ENCODE data around the gene RTEL1.
"Not testable (repeated sequence)": the region's sequence is repeated elsewhere in the genome, so short reads cannot be mapped to it uniquely, and the experiment has no call there.

The RTEL1 gene, protein sequence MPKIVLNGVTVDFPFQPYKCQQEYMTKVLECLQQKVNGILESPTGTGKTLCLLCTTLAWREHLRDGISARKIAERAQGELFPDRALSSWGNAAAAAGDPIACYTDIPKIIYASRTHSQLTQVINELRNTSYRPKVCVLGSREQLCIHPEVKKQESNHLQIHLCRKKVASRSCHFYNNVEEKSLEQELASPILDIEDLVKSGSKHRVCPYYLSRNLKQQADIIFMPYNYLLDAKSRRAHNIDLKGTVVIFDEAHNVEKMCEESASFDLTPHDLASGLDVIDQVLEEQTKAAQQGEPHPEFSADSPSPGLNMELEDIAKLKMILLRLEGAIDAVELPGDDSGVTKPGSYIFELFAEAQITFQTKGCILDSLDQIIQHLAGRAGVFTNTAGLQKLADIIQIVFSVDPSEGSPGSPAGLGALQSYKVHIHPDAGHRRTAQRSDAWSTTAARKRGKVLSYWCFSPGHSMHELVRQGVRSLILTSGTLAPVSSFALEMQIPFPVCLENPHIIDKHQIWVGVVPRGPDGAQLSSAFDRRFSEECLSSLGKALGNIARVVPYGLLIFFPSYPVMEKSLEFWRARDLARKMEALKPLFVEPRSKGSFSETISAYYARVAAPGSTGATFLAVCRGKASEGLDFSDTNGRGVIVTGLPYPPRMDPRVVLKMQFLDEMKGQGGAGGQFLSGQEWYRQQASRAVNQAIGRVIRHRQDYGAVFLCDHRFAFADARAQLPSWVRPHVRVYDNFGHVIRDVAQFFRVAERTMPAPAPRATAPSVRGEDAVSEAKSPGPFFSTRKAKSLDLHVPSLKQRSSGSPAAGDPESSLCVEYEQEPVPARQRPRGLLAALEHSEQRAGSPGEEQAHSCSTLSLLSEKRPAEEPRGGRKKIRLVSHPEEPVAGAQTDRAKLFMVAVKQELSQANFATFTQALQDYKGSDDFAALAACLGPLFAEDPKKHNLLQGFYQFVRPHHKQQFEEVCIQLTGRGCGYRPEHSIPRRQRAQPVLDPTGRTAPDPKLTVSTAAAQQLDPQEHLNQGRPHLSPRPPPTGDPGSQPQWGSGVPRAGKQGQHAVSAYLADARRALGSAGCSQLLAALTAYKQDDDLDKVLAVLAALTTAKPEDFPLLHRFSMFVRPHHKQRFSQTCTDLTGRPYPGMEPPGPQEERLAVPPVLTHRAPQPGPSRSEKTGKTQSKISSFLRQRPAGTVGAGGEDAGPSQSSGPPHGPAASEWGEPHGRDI (N-terminal part only)

DNA sequence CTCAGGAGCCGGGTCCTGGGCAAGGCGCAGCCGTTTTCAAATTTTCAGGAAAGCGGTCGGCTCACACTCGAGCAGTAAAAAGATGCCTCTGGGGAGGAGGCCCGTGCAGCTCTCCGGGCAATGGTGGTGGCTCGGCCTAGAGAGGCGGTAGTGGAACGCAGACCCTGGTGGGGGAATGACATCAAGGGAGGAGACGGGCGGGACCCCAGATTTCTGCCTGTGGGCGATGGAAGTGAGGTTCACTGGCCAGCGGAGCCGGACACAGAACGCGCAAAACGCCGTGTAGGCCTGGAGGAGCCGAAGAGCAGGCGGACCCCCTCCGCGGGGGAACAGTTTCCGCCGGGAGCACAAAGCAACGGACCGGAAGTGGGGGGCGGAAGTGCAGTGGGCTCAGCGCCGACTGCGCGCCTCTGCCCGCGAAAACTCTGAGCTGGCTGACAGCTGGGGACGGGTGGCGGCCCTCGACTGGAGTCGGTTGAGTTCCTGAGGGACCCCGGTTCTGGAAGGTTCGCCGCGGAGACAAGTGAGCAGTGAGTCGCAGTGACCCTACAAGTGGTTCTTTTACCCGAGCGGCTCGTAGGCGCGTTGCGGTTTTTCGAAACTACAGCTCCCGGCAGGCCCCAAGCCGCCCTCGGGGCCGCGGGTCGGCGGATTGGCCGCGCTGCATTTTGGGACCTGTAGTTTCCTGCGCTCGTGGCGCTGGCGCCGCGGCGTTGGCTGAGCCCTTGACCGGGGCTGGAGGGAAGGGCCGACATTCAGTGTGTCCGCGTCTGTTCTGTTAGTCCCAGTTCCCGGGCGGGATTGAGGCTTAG is at the start of gene RTEL1:
Gene RTEL1 (plus strand): TSS at position 376 of the 812 bp plus-strand sequence. CDS start 1,091 bp downstream, outside the sequence.
- H3K27ac ChIP-seq = peak within 1 kb of the TSS; percentile 83
- TF ChIP-seq, protein P1, sequence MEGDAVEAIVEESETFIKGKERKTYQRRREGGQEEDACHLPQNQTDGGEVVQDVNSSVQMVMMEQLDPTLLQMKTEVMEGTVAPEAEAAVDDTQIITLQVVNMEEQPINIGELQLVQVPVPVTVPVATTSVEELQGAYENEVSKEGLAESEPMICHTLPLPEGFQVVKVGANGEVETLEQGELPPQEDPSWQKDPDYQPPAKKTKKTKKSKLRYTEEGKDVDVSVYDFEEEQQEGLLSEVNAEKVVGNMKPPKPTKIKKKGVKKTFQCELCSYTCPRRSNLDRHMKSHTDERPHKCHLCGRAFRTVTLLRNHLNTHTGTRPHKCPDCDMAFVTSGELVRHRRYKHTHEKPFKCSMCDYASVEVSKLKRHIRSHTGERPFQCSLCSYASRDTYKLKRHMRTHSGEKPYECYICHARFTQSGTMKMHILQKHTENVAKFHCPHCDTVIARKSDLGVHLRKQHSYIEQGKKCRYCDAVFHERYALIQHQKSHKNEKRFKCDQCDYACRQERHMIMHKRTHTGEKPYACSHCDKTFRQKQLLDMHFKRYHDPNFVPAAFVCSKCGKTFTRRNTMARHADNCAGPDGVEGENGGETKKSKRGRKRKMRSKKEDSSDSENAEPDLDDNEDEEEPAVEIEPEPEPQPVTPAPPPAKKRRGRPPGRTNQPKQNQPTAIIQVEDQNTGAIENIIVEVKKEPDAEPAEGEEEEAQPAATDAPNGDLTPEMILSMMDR (conservative IDR thresholded peaks at IDR 0.05) = no peak

DNA sequence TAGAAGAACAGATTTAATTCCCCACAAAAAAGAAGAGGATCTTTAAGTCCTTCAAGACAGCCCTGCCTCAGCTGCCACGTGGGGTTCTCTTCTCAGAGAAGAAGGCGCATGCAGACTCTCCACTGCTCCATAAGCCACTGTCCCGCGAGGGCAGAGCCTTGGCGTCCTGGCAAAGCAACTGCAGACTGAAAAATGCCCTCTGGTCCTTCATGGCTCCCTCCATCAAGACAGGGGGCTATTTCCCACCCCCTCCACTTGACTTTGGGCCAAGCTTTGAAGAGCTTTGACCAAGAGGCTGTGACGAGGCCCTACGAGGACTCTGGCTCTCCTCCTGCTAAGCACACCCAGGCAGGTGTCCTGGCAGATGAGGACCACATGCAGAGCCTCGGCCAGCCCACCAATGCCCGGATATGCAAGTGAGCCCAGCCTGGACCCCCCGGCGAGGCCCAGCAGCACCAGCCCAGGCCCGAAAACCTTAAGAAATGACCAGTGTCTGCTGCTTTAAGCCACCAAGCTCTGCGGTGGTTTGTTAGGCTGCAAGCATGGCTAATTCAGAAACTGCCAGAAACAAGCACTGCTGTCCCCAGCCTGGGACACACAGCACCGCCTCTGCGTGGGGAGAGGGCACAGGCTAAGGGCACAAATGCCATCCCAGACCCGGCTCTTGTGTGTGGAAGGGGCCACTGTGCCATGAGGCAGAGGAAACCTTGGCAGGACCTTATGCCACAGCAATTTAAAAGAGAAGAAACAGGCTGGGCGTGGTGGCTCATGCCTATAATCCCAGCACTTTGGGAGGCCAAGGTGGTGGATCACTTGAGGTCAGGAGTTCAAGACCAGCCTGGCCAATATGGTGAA is 47.3 kb upstream of the RTEL1 start:
- TF ChIP-seq, protein P1 (conservative IDR thresholded peaks at IDR 0.05) = no peak
- no peak overlapping the region for H3K27ac ChIP-seq

DNA sequence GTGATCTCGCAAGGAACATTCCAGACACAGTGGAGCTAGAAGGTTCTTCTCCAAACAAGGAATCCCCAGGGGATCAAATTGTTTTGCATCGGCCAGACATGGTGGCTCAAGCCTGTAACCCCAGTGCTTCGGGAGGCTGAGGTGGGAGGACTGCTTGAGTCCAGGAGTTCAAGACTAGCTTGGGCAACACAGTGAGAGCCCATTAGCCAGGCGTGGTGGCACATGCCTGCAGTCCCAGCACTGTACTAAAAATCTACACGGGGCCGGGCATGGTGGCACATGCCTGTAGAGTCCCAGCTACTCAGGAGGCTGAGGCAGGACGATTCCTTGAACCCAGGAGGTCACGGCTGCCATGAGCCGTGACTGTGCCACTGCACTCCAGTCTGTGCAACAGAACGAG is 46.5 kb upstream of the RTEL1 start:
- no peak overlapping the region for H3K27ac ChIP-seq
- TF ChIP-seq, protein P1 (conservative IDR thresholded peaks at IDR 0.05) = no peak

DNA sequence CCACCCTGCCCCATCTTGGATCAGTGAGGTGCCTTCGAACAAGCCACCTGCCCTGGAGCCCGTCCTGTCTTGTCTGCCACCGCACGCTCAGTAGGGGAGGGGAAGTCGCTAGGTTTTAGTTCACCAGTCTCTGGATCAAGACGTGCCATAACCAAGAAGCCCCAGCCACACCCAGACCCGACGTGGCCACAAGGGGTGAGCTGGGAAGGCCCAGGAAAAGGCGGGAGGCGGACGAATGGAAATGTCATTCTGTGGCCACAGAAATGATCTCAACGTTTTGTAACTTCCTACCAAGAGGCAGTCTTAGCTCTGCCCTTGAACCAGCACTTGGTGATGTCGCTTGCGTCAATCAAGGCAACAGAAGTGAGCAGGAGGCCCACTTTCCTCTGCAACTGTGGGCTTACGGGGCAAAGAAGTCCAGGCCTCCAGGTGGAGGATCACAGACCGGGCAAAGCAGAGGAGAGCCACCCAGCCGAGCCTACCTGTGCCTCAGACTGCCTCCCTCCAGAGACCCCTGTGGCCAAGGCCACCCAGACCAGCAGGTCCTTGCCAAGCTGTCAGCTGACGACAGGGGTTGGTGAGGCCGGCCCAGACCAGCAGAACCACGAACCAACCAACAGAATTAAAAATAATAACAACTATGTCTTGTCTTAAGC is 45.7 kb upstream of the RTEL1 start:
- TF ChIP-seq, protein P1 (conservative IDR thresholded peaks at IDR 0.05) = no peak
- no peak overlapping the region for H3K27ac ChIP-seq

DNA sequence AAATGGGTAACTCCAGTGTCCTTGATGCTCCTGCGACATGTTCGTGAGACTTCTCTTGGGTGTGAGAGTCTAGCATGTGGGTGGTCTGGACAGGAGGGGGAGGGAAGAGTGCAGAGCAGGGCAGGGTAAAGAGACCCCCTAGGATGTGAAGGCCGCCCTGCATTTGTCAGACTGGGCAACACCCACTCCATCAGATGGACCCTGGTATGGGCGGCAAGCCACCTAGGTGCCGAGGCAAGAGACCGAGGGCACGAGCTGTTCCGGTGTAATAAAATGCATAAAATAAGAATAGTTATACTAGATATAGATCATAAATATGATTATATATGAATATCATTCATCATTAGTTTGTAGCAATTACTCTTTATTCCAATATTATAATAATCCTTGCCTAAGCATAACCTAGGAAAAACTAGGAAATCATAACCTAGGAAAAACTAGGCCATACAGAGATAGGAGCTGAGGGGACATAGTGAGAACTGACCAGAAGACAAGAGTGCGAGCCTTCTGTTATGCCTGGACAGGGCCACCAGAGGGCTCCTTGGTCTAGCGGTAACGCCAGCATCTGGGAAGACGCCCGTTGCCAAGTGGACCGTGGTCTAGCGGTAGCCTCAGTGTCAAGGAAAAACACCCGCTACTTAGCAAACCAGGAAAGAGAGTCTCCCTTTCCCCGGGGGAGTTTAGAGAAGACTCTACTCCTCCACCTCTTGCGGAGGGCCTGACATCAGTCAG is 44.1 kb upstream of the RTEL1 start:
- not testable (repeated sequence) for H3K27ac ChIP-seq
- TF ChIP-seq, protein P1 (conservative IDR thresholded peaks at IDR 0.05) = peak; percentile 48
